ENCODE measurements around the gene ADAM29. TPM values are rescaled to one million over a fixed set of nuclear protein-coding genes. Genes with fewer than 3 reads are reported as not detected.

The ADAM29 gene
- total and polyA plus RNA-seq, 2 of the 8 experiments (the other 6 are each of a cell fraction or from before 2014, with no cell fraction given): 0.03 TPM; not detected in 1

DNA sequence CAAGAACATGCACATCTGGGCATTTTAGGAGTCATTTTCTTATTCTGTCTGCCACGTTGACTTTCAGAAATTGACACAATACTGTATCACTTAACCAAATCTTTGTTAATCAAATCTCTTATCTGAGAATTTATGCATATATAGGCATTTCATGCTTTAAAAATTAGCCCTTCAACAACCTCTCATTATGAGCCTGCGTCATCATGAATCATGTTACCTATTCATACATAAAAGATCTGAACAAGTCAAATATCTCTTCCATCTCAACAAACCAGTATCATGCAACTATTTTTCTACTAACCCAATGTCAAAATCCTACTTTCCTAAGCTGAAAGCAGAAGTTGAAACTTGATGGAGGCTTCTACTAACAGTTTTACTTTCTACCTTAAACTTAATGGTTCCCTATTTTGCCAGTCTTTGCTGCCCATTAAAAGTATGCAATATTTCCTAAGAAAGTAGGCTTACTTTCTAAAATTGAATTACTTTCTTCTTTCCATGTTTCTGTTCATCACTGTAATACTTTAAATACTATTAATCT is 1.8 kb downstream of the ADAM29 start:
- Histone ChIP-seq H3K9me3 (ENCODE audit: insufficient read depth in 2 of 2, low read depth in 1 of 2, low read length in 1 of 2) (no peaks in the 10 kb centered on the region), H3K56ac (replicated peaks; ENCODE audit: insufficient read length, low read depth, low read length) (no peak overlapping the region)
- TF ChIP-seq EZH2 (IDR thresholded peaks at IDR 0.05; ENCODE audit: low read depth, low read length, severe bottlenecking) (no peak), RBBP5 (IDR thresholded peaks at IDR 0.05; ENCODE audit: borderline replicate concordance, low read depth, low read length) (no peak), JUND (IDR thresholded peaks at IDR 0.05; ENCODE audit: low read length) (no peak), TEAD4 (IDR thresholded peaks at IDR 0.05; ENCODE audit: low read depth, low read length) (no peak), KDM1A (IDR thresholded peaks at IDR 0.05; ENCODE audit: borderline replicate concordance, low read length) (no peak), BRCA1 (IDR thresholded peaks at IDR 0.05; ENCODE audit: low read depth, low read length) (no peak), CTBP2 (IDR thresholded peaks at IDR 0.05; ENCODE audit: borderline replicate concordance, insufficient read depth, insufficient read length, low read length) (no peak), NRF1 (IDR thresholded peaks at IDR 0.05; ENCODE audit: low read depth, low read length) (no peak), SIRT6 (IDR thresholded peaks at IDR 0.05; ENCODE audit: low read length) (no peak), RXRA (IDR thresholded peaks at IDR 0.05; ENCODE audit: insufficient read depth, low read depth, low read length) (no peak), CEBPB (IDR thresholded peaks at IDR 0.05; ENCODE audit: low read depth, low read length) (no peak), CREB1 (IDR thresholded peaks at IDR 0.05) (no peak), HDAC6 (IDR thresholded peaks at IDR 0.05; ENCODE audit: low read depth, low read length) (no peak)
- TF ChIP-seq, protein P1, sequence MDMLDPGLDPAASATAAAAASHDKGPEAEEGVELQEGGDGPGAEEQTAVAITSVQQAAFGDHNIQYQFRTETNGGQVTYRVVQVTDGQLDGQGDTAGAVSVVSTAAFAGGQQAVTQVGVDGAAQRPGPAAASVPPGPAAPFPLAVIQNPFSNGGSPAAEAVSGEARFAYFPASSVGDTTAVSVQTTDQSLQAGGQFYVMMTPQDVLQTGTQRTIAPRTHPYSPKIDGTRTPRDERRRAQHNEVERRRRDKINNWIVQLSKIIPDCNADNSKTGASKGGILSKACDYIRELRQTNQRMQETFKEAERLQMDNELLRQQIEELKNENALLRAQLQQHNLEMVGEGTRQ (IDR thresholded peaks at IDR 0.05; ENCODE audit: low read length): no peak

More for the DNA sequence above, 1.8 kb downstream of the ADAM29 start:
- Histone ChIP-seq H2BK120ac (replicated peaks; ENCODE audit: low read depth, low read length) (no peak overlapping the region), H3K4ac (replicated peaks; ENCODE audit: insufficient read length, low read depth, low read length) (no peak overlapping the region), H2BK12ac (ENCODE audit: low read depth, low read length) (no peak overlapping the region), H3K23me2 (ENCODE audit: low read depth, low read length) (no peaks in the 10 kb centered on the region), H3K27ac (ENCODE audit: low read depth, low read length) (no peak overlapping the region), H3K36me3 (ENCODE audit: control insufficient read depth in 2 of 4, insufficient read depth in 4 of 4, low read length in 3 of 4) (no peaks in the 10 kb centered on the region), H4K91ac (replicated peaks; ENCODE audit: insufficient read length, low read length) (no peak overlapping the region), H3K79me1 (ENCODE audit: low read depth, low read length) (no peaks in the 10 kb centered on the region), H3K14ac (ENCODE audit: insufficient read length) (no peak overlapping the region), H3K4me2 (ENCODE audit: insufficient read depth in 1 of 2, low read depth in 2 of 2, low read length in 2 of 2) (no peak overlapping the region), H3K18ac (ENCODE audit: extremely low read depth, low read length) (no peak overlapping the region), H3K4me1 (replicated peaks in 1 of 4; ENCODE audit: control insufficient read depth in 3 of 4, insufficient read depth in 4 of 4, low read length in 3 of 4) (no peaks in the 10 kb centered on the region), H3K4me3 (ENCODE audit: extremely low read depth in 1 of 4, insufficient read depth in 2 of 4, low read depth in 3 of 4, low read length in 4 of 4) (no peak overlapping the region), H3K23ac (ENCODE audit: insufficient read length) (no peak overlapping the region), H4K8ac (ENCODE audit: extremely low read depth, insufficient read depth, low read length) (no peak overlapping the region), H2AK5ac (ENCODE audit: low read depth, low read length) (no peak overlapping the region), H2BK15ac (ENCODE audit: low read length) (no peak overlapping the region), H3K9ac (replicated peaks in 1 of 4; ENCODE audit: extremely low read depth in 1 of 4, low read depth in 3 of 4, low read length in 3 of 4) (no peak overlapping the region), H2BK20ac (ENCODE audit: low read length) (no peak overlapping the region), H3K79me2 (ENCODE audit: control insufficient read depth in 1 of 2, insufficient read depth in 2 of 2, low read length in 2 of 2) (no peaks in the 10 kb centered on the region), H3K27me3 (replicated peaks in 1 of 4; ENCODE audit: control insufficient read depth in 3 of 4, extremely low read depth in 1 of 4, insufficient read depth in 3 of 4, low read length in 3 of 4) (no peaks in the 10 kb centered on the region), H4K5ac (ENCODE audit: insufficient read length, low read depth, low read length) (no peak overlapping the region), H4K20me1 (replicated peaks in 1 of 2; ENCODE audit: control insufficient read depth in 1 of 2, insufficient read depth in 2 of 2, low read length in 2 of 2) (no peaks in the 10 kb centered on the region), H2AFZ (ENCODE audit: low read length) (no peak overlapping the region), H2BK5ac (ENCODE audit: low read depth, low read length) (no peak overlapping the region)
- CTCF ChIA-PET (ENCODE audit: partially characterized antibody): no interaction called here
- POLR2A ChIA-PET (ENCODE audit: partially characterized antibody): no interaction called here
- DNase-seq (ENCODE audit: low read depth in 1 of 2, low spot score in 2 of 2): no peak
- 91% methylated on average over 2 of the region's 2 CpGs; no CpG with 5 or more reads in 1 of the 2 experiments for WGBS, 2 experiments (ENCODE audit: extremely low coverage in 1 of 2, insufficient coverage in 1 of 2, insufficient read length in 1 of 2, insufficient replicate concordance in 2 of 2, low coverage in 1 of 2, low lambda C conversion rate in 2 of 2, missing lambda C conversion rate in 1 of 2)
- FAIRE-seq: no peak

Measured in H1 (cell line).